Measurements from ENCODE around the gene LDLRAD3. TPM values are rescaled to one million over a fixed set of nuclear protein-coding genes. Genes with fewer than 3 reads are reported as not detected.
"Not testable (repeated sequence)": the region's sequence is repeated elsewhere in the genome, so short reads cannot be mapped to it uniquely, and the experiment has no call there.

The LDLRAD3 gene
- total RNA-seq, 1 donor from 2014 or later: 17.3 TPM

DNA sequence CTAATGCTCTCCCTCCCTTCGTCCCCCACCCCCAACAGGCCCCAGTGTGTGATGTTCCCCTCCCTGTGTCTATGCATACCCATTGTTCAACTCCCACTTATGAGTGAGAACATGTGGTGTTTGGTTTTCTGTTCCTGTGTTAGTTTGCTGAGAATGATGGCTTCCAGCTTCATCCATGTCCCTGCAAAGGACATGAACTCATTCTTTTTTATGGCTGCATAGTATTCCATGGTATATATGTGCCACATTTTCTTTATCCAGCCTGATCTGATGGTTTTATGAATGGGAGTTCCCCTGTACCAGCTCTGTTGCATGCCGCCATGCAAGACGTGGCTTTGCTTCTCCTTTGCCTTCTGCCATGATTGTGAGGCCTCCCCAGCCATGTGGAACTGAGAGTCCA lies 102.1 kb downstream of the LDLRAD3 start:
- not testable (repeated sequence) for DNase-seq (ENCODE audit: low read depth in 2 of 2)

DNA sequence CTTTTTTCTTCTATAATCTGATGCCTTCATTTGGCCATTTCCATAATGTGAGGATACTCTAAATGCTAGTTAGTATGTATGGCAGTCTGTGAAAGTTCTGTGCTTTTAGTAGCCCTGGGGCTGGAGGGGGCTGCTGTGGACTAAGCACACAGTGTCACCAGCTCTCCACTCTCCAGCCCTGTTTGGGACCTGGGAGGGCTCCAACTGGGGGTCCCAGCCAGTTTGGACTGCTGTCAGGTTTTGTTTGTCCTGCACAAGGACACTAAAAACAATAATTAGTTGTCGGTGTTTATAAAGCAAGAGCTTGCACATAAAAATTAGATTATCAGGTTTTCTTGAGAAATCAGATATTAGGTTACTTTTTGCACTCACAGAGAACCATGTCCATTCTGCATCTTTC lies 103.1 kb downstream of the LDLRAD3 start:
- no peak for DNase-seq (ENCODE audit: low read depth in 2 of 2)

DNA sequence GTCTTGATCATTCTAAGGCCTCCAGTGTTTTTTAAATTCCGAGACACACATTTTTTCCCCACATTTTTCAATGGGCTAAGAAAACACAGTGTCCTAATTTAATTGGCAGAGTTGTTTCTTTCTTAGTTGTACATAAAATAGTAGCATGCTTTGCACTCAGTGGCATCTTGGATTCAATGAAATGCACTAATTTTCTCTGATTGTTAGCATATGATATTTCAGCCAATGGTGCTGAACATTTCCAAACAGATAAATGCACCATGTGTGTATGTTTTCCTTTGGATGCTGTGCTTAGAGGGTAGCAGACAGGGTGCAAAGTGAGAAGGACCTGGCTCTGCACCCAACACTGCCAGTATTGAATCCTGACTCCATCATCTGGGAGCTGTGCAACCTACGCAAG lies 103.5 kb downstream of the LDLRAD3 start:
- DNase-seq (ENCODE audit: low read depth in 2 of 2): no peak

DNA sequence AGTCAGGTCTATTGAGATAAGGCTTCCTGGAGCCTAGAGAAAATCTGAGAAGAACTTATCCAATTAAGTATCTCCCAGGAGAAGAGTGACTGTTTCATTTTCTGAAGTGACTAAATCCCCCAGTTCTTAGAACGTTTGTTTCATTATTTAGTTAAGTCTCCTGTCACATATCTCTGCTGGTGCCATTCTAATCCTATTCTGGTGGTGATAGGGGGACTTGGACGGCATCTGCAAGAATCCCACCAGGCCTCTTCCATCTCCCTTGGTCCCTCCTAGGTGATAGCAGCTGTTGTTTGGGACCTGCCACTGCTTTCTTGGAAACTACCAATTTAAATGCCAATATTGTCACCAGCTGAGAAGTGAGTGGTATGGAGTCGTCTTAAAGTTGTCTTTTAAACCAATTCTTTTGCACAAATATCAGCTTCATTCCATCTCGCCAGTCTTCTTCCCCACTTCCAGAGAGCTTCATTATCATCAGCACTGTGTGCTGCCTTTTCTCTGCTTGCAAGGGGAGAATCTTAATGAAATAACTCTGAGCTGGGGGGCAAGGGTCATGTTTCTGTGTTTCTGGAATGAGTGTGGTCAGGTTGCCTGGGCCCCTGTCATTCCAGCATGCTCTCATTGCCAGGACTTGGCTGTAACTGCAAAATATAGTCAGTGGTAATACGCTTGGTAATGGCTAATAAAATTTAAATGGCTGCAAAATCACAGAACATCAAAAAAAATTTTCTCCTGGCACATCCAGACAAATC lies 104.8 kb downstream of the LDLRAD3 start:
- no peak for DNase-seq (ENCODE audit: low read depth in 2 of 2)

DNA sequence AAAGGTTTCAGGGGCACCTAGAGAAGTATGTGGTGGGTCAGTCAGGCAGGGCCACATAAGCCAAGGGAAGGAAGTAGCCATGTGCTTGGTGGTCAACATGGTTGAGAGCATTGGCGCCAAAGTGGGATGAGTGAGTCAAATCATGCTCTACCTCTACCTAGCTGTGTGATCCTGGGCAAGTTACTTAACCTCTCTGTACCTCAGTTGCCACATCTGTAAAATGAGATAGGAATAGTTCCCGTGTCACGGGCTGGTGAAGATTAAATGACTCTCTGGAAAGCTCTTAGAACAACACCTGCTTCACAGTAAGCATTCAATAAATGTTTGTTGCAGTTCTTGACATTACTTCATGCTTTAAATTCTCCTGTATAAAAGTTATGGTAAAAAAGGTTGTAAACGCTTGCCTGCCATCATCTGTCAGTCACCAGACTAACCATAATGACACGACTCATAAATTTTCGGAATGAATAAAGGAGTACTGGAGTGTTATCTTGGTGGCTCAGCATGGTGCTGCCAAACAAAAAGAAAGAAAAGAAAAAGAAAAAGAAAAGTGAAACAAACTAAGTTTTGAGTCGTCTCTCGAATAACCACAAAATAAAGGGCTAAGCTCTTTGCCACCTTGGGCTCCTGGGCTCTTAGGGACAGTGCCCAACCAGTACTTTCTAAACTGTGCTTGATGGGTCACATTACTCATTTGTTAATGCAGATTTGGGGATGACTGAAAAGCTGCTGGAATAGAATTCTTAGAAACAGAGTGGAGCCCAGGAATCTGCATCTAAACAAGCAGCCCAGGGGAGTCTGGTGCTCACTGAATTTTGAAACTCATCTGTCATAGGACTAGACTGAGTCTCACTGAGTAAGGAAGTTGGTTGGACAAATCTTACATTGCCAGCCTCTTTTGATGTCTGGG lies 107.6 kb downstream of the LDLRAD3 start:
- DNase-seq (ENCODE audit: low read depth in 2 of 2): no peak

DNA sequence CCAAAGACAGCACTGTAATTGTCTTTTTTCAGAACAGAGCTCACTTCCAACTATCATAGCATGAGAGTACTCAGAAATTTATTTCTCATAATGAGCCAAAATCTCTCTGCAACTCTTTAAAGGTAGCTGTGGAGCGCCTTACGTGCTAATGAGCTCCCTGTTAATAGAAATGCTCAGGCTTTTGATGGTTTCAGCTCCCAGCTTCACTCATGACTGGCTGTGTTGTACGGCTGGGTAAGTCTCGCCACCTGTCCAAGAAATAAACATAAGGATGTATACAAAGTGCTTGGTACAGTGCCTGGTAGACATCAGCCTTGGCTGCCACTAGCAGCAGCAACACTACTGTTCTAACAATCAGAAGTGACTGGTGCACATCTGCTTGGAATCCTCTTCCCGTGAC lies 109.4 kb downstream of the LDLRAD3 start:
- DNase-seq (ENCODE audit: low read depth in 2 of 2): no peak

DNA sequence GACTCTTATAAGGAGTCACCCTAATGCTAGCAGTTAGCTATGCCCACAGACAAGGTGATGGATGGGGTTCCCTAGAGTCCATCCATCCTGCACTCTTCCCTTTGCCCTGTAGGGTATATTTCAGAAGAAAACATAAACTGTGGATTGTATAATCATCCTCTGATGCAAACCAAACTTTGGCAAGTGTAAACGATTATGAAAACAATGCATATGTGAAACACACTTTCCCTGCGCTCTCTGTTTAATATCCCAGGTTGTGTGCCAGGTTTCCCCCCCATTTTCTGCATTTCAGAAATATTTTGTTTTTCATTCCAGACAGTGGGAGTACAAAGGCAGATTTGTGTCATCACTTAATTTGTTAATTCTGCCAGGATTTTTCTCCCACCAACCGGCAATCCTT lies 110.0 kb downstream of the LDLRAD3 start:
- DNase-seq (ENCODE audit: low read depth in 2 of 2): no peak

DNA sequence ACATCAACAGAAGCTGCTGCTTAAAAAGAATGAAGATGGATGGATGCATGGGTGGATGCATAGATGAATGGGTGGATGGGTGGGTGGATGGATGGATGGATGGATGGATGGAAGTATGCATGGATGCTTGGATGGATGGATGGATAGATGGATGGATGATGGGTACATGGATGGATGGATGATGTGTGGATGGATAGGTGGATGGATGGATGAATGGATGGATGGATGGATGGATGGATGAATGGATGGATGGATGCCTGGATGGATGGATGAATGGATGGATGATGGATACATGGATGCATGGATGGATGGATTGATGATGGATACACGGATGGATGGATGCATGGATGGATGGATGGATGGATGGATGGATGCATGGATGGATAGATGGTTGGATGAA lies 110.8 kb downstream of the LDLRAD3 start:
- no peak for DNase-seq (ENCODE audit: low read depth in 2 of 2)

DNA sequence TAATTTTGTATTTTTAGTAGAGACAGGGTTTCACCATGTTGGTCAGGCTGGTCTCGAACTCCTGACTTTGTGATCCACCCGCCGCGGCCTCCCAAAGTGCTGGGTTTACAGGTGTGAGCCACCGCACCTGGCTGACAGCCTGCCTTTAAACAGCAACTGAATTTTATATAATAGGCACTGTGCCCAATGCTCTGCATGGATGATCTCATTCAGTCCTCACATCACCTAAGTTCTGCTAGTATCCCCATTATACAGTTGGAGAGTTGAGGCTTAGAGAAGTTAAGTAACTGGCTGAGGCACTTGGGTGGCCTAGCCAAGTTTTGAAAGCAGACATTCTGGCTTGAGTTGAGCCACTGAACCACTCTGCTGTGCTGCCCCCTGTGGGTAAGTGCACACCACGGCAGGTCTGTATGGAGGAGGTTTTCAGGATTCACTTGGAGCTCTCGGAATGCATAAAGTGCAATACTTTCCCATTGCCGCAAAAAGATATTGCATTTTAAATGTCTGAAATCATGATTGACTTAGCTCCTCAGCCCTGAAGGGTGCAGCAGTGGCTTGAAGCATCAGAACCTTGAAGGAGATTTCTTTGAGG lies 112.4 kb downstream of the LDLRAD3 start:
- peak; percentile 58 to 69 for DNase-seq (ENCODE audit: low read depth in 2 of 2)

DNA sequence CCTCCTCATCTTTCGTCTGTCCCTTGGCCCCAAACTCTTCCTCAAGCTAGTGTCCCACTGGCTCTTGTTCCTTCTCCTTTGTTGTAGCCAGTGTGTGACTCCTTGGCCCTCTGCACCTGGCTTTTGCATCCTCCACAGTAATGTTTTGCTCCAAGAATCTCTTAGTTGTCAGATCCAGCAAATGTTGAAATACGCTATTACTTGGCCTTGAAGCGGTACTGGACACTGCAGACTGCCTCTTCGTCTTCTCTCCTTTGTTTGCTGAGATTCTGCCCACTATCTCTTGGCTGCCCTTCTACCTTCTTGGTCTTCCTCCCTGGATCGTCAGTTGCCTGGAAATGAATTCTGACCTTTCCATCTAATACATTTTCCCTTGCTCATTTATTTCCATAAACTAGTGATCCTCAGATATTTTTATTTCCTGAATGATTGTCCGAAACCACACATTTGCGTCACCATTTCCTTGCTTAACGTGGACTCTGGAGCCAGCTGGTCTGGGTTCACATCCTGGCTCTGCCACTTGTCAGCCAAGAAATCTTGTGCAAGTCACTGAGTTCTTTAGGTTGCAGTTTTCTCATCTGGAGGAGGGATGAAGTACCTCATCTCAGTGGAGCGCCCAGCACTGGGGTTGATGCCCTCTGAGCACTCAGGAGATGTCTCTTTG lies 113.6 kb downstream of the LDLRAD3 start:
- DNase-seq (ENCODE audit: low read depth in 2 of 2): peak; percentile 82 to 98

DNA sequence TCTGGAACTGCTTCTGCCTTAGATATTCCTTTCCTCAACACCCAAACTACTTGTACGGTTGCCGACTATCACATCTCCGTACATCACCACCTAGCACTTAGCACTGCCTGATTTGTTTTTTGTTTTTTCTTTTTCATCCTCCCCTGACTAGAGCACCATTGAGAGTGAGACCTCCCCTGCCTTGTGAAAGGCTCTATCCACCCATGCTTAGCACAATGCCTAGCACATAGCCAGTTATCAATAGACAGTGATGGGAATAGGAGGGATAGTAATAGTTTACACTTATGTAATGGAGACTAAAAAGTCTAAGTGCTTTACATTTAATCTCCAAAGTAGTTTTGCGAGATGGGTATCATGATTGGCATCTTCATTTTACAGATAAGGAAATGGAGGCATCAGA lies 115.8 kb downstream of the LDLRAD3 start:
- DNase-seq (ENCODE audit: low read depth in 2 of 2): no peak

DNA sequence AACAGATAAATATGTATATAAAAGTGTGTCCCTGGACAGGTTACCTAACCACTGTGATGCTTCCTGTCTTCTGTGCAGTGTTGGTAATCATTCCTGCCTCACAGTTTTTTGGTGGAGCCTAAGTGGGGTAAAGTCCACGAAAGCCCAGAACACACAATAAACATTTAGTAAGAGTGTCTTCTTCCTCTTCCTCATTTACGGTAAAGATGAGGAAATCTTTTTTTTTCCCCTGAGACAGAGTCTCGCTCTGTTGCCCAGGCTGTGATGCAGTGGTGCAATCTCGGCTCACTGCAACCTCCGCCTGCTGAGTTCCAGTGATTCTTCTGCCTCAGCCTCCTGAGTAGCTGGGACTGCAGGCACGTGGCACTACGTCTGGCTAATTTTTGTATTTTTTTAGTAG lies 117.1 kb downstream of the LDLRAD3 start:
- DNase-seq (ENCODE audit: low read depth in 2 of 2): no peak

DNA sequence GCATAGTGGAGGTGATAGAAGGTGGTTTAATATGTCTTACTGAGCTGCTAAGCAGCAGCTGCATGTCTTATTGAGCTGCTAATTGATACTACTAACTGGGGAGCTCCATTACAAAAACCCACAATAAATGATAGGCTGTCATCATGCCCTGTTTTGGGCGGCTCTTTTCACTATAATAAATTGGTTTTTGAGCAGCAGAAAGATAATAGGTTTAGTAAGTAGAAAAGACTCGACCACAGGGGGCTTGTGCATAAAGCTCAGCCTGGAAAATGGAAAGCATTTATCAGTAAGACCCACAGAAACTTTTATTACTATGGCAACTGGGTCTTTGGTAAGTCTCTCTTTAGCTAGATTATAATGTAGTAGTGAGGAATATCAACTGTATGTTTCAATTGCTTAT lies 117.6 kb downstream of the LDLRAD3 start:
- no peak for DNase-seq (ENCODE audit: low read depth in 2 of 2)

DNA sequence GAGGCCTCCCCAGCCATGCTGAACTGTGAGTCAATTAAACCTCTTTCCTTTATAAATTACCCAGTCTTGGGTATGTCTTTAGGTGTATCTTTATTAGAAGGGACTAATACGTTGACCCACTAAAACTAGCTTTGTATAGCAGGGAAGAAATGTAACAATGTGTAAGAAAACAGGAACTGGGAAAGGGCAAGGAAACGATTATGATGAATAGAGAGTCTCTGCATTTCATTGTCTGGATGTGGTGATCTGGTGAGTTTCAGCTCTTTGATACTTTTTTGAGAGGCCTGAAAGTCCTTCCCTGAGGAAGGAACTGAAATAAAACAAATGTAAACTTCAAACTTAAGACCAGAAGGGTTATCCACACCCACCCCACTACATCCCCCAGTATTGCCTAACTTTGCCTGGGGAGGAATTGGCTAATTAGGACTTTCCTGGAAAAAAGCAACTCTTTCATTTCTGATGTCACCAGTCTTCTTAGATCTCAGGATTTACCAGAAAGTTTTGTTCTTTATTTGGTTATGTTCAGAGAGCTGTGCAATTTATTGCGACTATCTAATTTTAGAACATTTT lies 119.0 kb downstream of the LDLRAD3 start:
- peak in 1 of 2 donors; percentile 57 for DNase-seq (ENCODE audit: low read depth in 2 of 2)

DNA sequence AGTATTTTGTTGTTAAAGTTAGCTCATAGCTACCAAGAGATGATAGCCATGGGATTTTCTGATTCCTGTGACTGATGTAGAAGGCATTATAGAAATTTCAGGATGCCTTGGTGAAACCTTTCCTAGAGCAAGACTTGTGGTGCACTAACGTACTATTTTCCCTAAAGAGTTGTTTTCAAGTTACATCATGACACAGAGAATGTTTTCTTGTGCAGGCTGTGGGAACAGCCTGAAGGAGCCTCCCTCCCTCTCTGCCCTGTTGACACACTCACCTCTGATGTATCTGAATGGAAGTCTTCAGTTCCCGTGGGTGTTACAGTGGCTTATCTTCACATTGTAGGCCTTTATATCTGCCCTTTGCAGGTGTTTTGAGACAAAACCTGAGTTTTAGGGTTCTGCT lies 121.6 kb downstream of the LDLRAD3 start:
- peak in 1 of 2 donors; percentile 25 for DNase-seq (ENCODE audit: low read depth in 2 of 2)

DNA sequence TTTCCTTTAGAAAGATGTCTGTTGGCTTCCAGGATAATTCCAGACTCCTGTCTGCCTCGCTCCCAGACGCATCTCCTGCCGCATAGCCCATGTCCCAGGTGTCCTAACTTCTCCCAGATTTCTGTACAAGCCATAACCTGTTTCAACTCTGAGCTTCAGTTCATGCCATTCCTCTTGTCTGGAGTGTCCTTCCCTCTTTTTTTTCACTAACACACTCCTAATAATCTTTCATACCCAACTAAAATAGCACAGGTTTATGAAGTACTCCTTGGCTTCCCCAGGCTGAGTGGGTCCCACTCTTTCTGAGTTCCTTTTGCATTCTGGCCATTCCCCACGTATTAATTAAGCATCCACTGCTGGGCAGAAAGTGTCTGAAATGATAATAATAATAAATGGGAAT lies 123.0 kb downstream of the LDLRAD3 start:
- DNase-seq (ENCODE audit: low read depth in 2 of 2): no peak

DNA sequence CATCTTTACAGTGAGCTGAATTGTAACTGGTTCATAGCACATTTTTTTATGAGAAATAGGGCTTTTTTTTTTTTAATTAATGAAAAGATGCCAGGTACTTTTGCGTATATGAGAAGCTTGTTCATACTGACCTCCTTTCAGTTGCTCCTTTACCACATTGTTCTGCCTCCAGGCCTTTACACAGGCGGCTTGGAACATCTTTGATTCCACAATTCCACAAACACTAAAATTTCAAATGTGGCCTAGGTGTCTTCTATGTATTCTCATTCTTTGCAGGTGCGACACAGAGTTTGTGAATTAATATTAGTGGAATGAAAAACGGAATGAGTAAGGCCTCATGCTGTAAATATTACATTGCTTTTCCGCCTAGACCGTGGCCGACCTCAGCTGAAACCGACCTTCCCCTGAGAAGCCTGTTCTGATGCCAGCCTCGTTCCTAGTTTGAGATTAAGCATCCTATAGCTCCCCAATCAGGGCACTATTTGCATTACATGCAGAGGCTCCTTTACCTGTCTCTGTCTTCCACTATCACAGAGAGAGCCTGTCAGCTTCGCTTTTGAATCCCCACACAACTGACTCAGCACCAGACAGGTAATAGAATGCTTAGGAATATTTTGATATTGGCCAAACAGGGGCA lies 125.8 kb downstream of the LDLRAD3 start:
- DNase-seq (ENCODE audit: low read depth in 2 of 2): peak in 1 of 2 donors; percentile 44

DNA sequence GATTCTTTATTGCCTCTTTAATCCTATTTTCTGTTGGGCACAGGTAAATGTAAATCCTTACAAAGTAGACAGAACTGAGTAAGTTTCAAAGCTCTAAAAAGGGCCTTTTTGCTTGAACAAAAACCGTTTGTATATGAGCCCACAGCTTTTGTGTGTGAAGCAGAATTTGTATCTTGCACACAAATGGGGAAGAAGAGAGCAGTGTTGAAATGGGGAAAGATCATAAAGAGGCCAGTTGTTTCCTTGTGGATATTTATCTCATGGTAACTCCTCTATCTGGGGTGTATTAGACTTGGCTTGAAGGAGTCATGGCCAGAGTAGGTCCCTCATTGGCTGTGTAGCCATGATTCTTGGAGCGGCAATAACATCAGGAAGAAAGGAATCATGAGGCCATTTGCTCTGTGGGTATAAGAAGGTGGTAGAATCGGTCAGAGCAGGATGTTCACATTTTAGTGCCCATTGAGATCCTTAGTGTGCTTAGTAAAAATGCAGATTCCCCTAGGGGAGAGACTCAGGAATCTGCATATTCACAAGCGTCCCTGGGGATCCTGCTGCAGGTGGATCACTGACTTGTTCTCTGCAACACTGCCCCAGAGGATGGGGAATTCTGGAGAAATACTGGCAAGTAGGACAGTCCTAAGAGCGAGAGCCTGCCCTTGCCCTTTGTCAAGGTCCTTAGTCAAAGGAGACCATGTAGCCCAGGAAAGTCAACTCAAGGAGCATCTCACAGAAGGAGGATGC lies 126.5 kb downstream of the LDLRAD3 start:
- no peak for DNase-seq (ENCODE audit: low read depth in 2 of 2)

DNA sequence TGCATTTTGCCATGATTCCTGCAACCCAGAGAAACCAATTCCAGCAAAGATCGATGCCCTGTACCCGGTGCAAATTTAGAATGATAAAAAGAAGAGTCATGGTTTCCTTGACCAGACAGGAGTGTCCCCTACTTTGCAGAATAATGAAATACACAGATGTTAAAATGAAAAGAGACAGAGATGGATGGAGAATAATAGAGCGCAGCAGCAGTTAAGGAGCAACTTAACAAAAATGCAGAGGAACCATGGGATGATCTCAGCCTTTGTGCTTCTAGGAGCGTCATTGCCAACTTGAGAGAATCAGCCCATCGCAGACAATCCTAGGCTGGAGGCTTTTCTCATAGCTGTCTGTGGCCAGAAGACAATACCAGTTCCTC lies 127.1 kb downstream of the LDLRAD3 start:
- no peak for DNase-seq (ENCODE audit: low read depth in 2 of 2)

DNA sequence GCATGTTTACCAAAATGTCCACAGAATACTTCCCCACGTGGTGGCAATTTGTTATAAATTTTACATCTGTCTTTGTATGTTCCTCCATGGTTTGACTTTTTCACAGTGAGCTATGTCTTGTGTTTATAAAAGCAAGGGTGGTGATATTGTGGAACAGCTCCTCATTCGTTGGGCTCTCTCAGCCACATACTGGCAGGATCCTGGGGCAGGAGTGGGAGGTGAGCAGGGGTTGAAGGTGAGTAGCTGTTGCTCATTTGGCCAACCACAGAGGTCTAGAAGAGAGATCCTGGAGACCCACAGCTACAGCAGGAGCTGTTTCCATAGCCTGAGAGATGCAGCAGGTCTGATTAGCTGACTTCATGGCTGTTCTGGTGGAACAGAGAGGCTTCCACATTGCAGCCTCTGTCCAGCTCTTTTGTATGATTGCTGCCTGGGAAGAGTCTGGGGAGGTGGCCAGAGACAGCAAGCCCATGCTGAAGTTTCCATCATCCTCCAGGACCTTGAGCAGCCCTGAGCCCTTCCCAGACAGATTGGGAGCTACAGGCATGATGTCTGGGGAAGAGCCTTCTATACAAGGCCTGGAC lies 128.1 kb downstream of the LDLRAD3 start:
- no peak for DNase-seq (ENCODE audit: low read depth in 2 of 2)

All from lung microvascular endothelial cell (primary cell).